BJ (cell line): ENCODE data around the gene TBX6. TPM values are rescaled to one million over a fixed set of nuclear protein-coding genes. Genes with fewer than 3 reads are reported as not detected.

Experiments used
- CTCF ChIA-PET: fragments of 350-600 bp; formaldehyde crosslinking; extraction: SDS; loops from one replicate; lab custom pipeline; 2021; ENCODE audit warnings: antibody characterized with exemption, inconsistent platforms; lab: Yijun Ruan, JAX
- POLR2A ChIA-PET: fragments of 300-600 bp; sonication (Branson Sonifier 250); formaldehyde crosslinking; extraction: SDS; loops from one replicate; lab custom pipeline; 2021; ENCODE audit warnings: antibody characterized with exemption; lab: Charles Lee
- DNase-seq: peaks from one replicate; pipeline ENCODE4 v3.0.0-alpha.2; 2011; ENCODE audit warnings: low read depth
- H3K27me3 ChIP-seq: 2 replicates; pipeline ENCODE4 v1.6.0; 2011; ENCODE audit warnings: low read length; ENCODE audit not compliant: control insufficient read depth, insufficient read depth
- H3K36me3 ChIP-seq: 2 replicates; pipeline ENCODE4 v1.5.1; 2011; ENCODE audit warnings: low read length; ENCODE audit not compliant: control insufficient read depth, insufficient read depth
- H3K4me3 ChIP-seq: 2 replicates; pipeline ENCODE4 v1.5.1; 2011; ENCODE audit warnings: low read depth, mild to moderate bottlenecking, control low read depth, low read length
- polyA plus RNA-seq: library from polyadenylated mRNA; depleted of rRNA; stranded (reverse); fragments of >200 nt; gene quantifications from 2 replicates; pipeline ENCODE4 v1.2.3, GENCODE V29; 2011
- TF ChIP-seq, protein P1 (sequence below): IDR thresholded peaks from 2 replicates; pipeline ENCODE4 v1.5.1; 2011; ENCODE audit warnings: low read depth, mild to moderate bottlenecking, control low read depth, inconsistent platforms, low read length, moderate library complexity; ENCODE audit not compliant: insufficient read depth

TBX6 gene
- polyA plus RNA-seq, 1 experiment = 0.04 TPM

DNA sequence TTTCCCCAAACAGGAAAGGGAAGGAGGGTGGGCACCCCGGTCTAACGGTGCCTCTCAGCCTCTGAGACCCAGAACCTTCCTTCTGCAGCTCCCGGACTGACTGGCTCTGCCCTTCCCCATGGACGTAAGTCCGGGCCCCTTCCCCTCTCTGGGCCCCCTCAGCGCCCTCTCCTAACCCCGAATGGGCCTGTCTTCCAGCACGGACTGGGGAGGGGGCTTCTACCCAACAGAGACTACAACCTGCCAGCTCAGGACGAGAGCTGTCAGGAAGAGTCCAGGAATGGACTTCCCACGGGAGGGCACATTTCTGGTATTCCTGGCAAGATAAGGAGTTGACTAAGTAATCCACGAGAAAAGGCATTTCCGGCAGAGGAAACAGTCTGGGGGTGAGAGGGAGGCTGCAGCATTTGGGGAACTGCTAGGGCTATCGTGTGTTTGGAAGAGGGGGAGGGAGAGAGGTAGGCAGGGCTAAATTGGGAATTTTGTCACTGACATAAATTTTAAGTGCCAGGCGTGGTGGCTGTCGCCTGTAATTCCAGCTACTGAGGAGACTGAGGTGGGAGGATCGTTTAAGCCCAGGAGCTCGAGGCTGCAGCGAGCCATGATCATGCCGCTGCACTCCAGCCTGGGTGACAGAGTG is 38.2 kb downstream of the TBX6 start:
- peak overlapping the region; percentile 89 for H3K4me3 ChIP-seq
- ChIA-PET CTCF (interaction anchor here (0.7 to 5.9 kb wide), 4 partner anchors 9 to 38 kb away, joined by 3 to 29 read pairs (median 12); partner anchors contain the start of genes TBX6 and TLCD3B), POLR2A (interaction anchor here (1.5 kb wide), 1 partner anchor 12 kb away, joined by 11 read pairs; the partner anchor contains the start of gene ALDOA)
- H3K36me3 ChIP-seq = peaks cover 1% of the 10 kb centered on the region; the same call in 1 of the 2 replicates
- TF ChIP-seq, protein P1, sequence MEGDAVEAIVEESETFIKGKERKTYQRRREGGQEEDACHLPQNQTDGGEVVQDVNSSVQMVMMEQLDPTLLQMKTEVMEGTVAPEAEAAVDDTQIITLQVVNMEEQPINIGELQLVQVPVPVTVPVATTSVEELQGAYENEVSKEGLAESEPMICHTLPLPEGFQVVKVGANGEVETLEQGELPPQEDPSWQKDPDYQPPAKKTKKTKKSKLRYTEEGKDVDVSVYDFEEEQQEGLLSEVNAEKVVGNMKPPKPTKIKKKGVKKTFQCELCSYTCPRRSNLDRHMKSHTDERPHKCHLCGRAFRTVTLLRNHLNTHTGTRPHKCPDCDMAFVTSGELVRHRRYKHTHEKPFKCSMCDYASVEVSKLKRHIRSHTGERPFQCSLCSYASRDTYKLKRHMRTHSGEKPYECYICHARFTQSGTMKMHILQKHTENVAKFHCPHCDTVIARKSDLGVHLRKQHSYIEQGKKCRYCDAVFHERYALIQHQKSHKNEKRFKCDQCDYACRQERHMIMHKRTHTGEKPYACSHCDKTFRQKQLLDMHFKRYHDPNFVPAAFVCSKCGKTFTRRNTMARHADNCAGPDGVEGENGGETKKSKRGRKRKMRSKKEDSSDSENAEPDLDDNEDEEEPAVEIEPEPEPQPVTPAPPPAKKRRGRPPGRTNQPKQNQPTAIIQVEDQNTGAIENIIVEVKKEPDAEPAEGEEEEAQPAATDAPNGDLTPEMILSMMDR = no peak
- no peaks in the 10 kb centered on the region for H3K27me3 ChIP-seq
- DNase-seq = no peak

DNA sequence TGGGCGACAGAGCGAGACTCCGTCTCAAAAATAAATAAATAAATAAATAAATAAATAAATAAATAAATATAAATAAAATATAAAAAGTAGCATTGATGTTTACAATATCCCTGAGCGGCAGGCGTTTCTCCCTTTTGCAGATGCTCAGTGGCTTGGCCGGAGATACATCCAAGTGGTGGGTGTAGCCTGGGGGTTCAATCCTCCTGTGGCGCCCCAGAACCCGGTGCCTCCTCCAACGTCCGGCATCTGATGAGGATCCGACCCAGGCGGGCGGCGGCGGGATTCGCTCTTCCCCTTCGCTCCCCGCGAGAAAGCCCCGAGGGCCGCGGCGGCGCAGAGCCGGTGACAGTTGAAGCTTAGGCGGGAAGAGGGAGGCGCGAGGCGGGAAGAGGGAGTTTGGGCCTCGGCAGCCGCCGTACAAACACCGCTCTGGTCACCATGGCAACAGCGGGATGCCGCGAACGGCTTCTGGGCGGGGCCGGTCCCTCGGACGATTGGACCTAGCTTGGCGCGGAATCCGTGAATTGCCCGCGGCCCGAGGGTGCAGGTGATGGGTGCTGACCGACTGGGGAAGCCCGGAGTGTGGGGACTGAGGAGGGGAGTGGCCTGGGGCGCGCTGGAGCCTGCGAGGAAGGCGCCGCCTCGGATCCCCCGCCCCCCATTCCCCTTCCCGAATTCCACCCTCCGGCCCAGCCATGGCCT is 38.9 kb downstream of the TBX6 start:
- ChIA-PET POLR2A (interaction anchor here (0.5 to 1.5 kb wide), 2 partner anchors 13 to 43 kb away, joined by 3 to 11 read pairs; partner anchors contain the start of genes ALDOA and YPEL3), CTCF (interaction anchor here (0.7 to 5.9 kb wide), 4 partner anchors 8 to 39 kb away, joined by 3 to 29 read pairs (median 12); partner anchors contain the start of genes TBX6 and TLCD3B)
- no peak for DNase-seq
- Histone ChIP-seq H3K27me3 (no peaks in the 10 kb centered on the region), H3K4me3 (peak overlapping the region; percentile 89), H3K36me3 (peaks cover 1% of the 10 kb centered on the region; the same call in 1 of the 2 replicates)
- TF ChIP-seq, protein P1 = no peak

DNA sequence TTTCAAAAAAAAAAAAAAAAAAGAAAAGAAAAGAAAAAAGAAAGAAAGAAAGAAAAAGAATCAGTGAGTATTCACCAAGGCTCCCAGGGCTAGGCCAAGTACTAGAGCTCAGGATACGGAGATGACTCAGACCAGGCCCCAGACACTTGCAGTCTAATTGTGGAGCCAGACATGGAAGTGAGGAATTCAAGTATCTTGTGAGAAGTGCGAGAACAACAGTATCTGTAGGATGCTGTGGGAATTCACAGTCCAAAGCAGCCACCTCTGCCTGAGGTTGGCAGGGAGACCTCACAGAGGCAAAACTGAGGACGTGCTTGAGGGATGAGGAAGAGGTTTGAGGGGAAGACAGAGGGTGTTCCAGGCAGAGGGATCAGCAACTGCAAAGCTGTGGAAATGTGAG is 40.2 kb downstream of the TBX6 start:
- TF ChIP-seq, protein P1 = no peak
- POLR2A ChIA-PET = no interaction called here
- CTCF ChIA-PET = interaction anchor here (0.8 to 5.9 kb wide), 3 partner anchors 9 to 351 kb away, joined by 3 to 29 read pairs (median 20); partner anchors contain the start of gene TLCD3B
- H3K4me3 ChIP-seq = no peak overlapping the region
- no peaks in the 10 kb centered on the region for H3K27me3 ChIP-seq
- H3K36me3 ChIP-seq = no peaks in the 10 kb centered on the region
- no peak for DNase-seq

DNA sequence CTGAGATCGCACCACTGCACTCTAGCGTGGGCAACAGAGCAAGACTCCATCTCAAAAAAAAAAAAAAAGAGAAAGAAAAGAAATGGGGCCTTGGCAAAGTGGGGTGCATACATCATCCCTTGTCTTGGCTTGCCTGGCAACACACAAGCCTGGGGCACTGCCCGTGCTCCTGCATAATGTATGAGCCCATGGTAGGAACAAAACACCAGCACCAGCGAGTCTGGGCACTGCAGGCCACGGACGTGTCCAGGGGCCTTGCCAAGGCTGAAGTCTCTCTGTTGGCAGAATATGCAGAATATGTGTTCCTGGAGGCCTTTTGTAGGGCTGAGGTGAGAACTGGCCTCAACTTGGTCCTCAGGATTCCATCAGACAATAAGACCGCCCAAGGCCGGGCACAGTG is 41.9 kb downstream of the TBX6 start:
- H3K4me3 ChIP-seq = no peak overlapping the region

More for the DNA sequence above, 41.9 kb downstream of the TBX6 start:
- CTCF ChIA-PET = interaction anchor here (1.1 to 5.9 kb wide), 2 partner anchors 18 to 27 kb away, joined by 3 to 29 read pairs; partner anchors contain the start of gene TLCD3B
- TF ChIP-seq, protein P1 = no peak
- H3K27me3 ChIP-seq = no peaks in the 10 kb centered on the region
- DNase-seq = no peak
- POLR2A ChIA-PET = no interaction called here
- no peaks in the 10 kb centered on the region for H3K36me3 ChIP-seq
